ENCODE data around the gene TMEM106B. TPM values are rescaled to one million over a fixed set of nuclear protein-coding genes. Genes with fewer than 3 reads are reported as not detected.

Gene TMEM106B
- total and polyA plus RNA-seq, 12 donors = 9.0 to 62.8 (median 47.5) TPM

DNA sequence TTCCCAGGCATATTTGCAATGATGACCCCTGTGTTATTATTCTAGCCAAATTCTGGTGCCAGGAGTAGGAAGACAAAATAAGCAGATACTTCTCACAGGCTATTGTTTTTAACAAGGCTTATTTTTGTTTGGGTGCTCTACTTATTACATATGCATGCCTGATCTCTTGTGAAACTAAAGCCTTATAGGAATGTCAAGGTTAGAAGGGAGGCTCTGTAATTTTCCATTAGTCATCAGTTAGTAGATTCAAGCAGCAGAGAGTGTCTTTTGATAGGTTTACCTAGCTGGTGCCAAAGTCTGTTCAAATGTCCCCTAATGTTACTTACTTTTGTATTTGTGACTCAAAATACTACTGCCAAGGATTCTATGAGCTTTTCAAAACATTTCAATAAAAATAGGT, 11.7 kb upstream of the TMEM106B start:
- intact Hi-C loops (cut with DNase I) = no loop called here
- H3K27ac ChIP-seq = no peak overlapping the region
- no peak overlapping the region for H3K4me3 ChIP-seq
- ATAC-seq (no peak), DNase-seq (no peak)
- H3K27me3 ChIP-seq = peaks cover 0 to 2% (median 0%) of the 10 kb centered on the region in 7 donors
- no peaks in the 10 kb centered on the region for H3K36me3 ChIP-seq
- no peaks in the 10 kb centered on the region for H3K4me1 ChIP-seq
- H3K9me3 ChIP-seq = no peaks in the 10 kb centered on the region
- TF ChIP-seq, protein P1, sequence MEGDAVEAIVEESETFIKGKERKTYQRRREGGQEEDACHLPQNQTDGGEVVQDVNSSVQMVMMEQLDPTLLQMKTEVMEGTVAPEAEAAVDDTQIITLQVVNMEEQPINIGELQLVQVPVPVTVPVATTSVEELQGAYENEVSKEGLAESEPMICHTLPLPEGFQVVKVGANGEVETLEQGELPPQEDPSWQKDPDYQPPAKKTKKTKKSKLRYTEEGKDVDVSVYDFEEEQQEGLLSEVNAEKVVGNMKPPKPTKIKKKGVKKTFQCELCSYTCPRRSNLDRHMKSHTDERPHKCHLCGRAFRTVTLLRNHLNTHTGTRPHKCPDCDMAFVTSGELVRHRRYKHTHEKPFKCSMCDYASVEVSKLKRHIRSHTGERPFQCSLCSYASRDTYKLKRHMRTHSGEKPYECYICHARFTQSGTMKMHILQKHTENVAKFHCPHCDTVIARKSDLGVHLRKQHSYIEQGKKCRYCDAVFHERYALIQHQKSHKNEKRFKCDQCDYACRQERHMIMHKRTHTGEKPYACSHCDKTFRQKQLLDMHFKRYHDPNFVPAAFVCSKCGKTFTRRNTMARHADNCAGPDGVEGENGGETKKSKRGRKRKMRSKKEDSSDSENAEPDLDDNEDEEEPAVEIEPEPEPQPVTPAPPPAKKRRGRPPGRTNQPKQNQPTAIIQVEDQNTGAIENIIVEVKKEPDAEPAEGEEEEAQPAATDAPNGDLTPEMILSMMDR (IDR thresholded peaks at IDR 0.05) = no peak

DNA sequence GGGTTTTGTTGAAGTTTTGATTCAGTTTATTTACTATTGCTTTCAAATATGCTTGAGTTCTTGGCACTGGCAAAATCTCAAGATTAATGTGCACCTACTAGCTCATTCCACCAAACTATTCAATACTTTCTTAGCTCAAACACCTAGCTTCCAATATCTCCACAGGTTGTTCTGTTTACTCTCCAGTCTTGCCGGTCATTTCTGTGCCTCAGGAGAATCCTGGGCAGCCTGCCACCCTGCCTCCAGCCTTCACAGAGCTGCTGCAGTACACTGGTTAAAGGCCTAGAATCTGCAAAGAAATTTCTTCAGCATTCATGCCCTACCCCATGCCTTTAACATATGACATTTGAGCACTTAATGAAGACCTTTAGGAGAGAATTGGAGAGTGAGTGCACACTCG, 4.0 kb upstream of the TMEM106B start:
- intact Hi-C loops (cut with DNase I) = no loop called here
- DNase-seq (no peak), ATAC-seq (no peak)
- Histone ChIP-seq H3K4me1 (peaks cover 0 to 11% (median 3%) of the 10 kb centered on the region in 9 donors), H3K4me3 (no peak overlapping the region), H3K36me3 (no peaks in the 10 kb centered on the region), H3K27me3 (peaks cover 0 to 27% (median 0%) of the 10 kb centered on the region in 7 donors), H3K9me3 (no peaks in the 10 kb centered on the region), H3K27ac (no peak overlapping the region)
- TF ChIP-seq, protein P1 (IDR thresholded peaks at IDR 0.05) = no peak
- WGBS, 2 donors = 40 to 44% methylated on average over 2 of the region's 2 CpGs

DNA sequence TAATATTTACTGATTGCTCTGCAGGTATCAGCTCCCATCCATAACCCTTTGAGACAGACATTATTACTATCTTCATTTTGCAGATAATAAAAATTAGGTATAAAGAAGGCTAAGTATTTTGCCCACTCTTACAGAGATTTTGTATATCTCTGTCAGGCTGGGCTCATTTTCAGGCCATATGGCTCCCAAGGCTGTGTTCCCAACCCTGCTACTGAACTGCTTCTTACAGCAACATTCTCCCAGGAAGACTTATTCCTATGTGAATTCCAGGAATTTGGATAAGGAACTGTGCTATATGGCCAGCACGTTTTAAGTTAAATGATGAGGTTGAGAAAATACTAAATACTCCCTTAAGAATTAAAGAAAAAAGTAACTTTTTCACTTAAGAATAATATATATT, 1.9 kb upstream of the TMEM106B start:
- Histone ChIP-seq H3K4me1 (peaks cover 0 to 27% (median 17%) of the 10 kb centered on the region in 9 donors), H3K27me3 (peaks cover 0 to 27% (median 0%) of the 10 kb centered on the region in 7 donors), H3K27ac (no peak overlapping the region), H3K4me3 (no peak overlapping the region), H3K36me3 (no peaks in the 10 kb centered on the region), H3K9me3 (no peaks in the 10 kb centered on the region)
- ATAC-seq = no peak
- intact Hi-C loops (cut with DNase I) = no loop called here
- 41 to 54% methylated on average over 1 of the region's 1 CpG for WGBS, 2 donors
- DNase-seq = no peak
- TF ChIP-seq, protein P1 (IDR thresholded peaks at IDR 0.05) = no peak

DNA sequence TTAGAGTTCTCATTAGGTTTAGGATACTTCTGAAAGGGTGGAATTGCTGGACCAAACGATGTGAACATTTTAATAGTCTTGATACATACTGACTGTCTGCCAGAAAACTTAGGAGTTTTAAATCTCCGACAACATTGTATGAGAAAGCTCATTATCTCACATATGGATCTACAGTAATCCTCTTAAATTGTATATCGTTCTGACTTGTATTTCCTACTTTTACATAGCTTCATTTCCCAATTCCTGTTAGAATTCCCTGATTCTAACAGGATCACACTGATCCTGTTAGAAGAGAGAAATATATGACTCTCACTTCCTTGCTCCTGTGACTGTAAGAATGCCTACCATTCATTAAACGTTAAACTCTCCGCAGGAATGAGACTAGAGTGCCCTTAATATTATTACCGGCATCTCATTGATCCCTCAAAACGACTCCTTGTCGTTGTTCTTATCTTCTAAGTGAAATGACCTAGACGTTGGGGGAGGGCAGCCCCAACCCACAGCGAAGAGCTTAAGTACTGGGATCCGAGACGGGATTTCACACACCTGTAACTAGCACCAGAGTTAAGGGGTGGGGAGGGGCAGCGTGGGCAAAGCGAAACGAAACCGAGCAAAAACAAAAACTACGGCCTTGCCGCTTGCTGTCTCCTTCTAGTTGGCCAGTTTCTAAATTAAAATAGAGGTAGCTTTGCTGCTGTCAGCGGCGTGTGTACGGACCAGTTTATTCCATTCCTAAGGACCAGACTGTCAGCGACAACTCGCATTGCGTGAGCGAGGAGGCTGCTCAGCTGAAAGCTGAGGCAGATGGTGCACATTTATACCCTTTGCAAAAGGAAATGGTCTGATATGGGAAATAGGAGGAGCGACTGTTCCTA, 678 bp upstream of the TMEM106B start:
- WGBS, 2 donors = 3% methylated on average over 26 of the region's 26 CpGs
- DNase-seq = peak in 1 of 2 donors; percentile 6
- intact Hi-C loops (cut with DNase I) = no loop called here

More for the DNA sequence above, 678 bp upstream of the TMEM106B start:
- TF ChIP-seq, protein P1 (IDR thresholded peaks at IDR 0.05) = no peak
- peak overlapping the region; percentile 69 to 93 (median 80) for H3K4me3 ChIP-seq
- H3K9me3 ChIP-seq = no peaks in the 10 kb centered on the region
- peak; percentile 32 to 72 (median 61) for ATAC-seq
- peak overlapping the region; percentile 89 to 97 (median 92) for H3K27ac ChIP-seq
- H3K4me1 ChIP-seq = peaks cover 0 to 27% (median 17%) of the 10 kb centered on the region in 9 donors
- peaks cover 0 to 21% (median 0%) of the 10 kb centered on the region in 7 donors for H3K27me3 ChIP-seq
- peaks cover 0 to 10% (median 0%) of the 10 kb centered on the region in 9 donors for H3K36me3 ChIP-seq
